K562 (cell line): Measurements from ENCODE around the gene AQP11. TPM values are rescaled to one million over a fixed set of nuclear protein-coding genes. Genes with fewer than 3 reads are reported as not detected.

Source experiments
- BRD9 ChIP-seq: fragments of 450-650 bp; IDR thresholded peaks from 2 replicates; pipeline ENCODE4 v1.6.1; 2018; ENCODE audit warnings: low read depth; ENCODE audit not compliant: partially characterized antibody
- CTBP1 ChIP-seq: fragments of 450-650 bp; IDR thresholded peaks from 2 replicates; pipeline ENCODE4 v1.6.1; 2016; ENCODE audit warnings: borderline replicate concordance
- DDX20 ChIP-seq: fragments of 450-650 bp; IDR thresholded peaks from 2 replicates; pipeline ENCODE4 v1.6.1; 2016; ENCODE audit warnings: missing genetic modification characterization, low read depth, mild to moderate bottlenecking, missing compliant biosample characterization, moderate library complexity
- EP300 ChIP-seq: IDR thresholded peaks from 2 replicates; pipeline ENCODE4 v1.6.1; 2012; ENCODE audit warnings: low read length, improper control_type of control experiment
- ETV6 ChIP-seq, 3 experiments: fragments of 150-350 bp in 1 of 3; sonication (generic) in 1 of 3; formaldehyde crosslinking in 1 of 3; IDR thresholded peaks; 2 replicates each; pipeline versions ENCODE4 v1.6.1 to v1.8.0; 2014 to 2022; ENCODE audit warnings: borderline replicate concordance in 2 of 3, low read depth in 2 of 3, antibody characterized with exemption in 1 of 3, low read length in 1 of 3, mild to moderate bottlenecking in 1 of 3, missing genetic modification reagents in 1 of 3
- KHSRP ChIP-seq: fragments of 450-650 bp; IDR thresholded peaks from 2 replicates; pipeline ENCODE4 v1.6.1; 2017
- PCBP1 ChIP-seq: fragments of 200-400 bp; formaldehyde crosslinking; IDR thresholded peaks from 2 replicates; pipeline ENCODE4 v1.6.1; 2018; ENCODE audit warnings: mild to moderate bottlenecking, low read depth, low read length; ENCODE audit not compliant: poor library complexity, severe bottlenecking
- PTBP1 ChIP-seq: fragments of 200-400 bp; formaldehyde crosslinking; IDR thresholded peaks from 2 replicates; pipeline ENCODE4 v1.6.1; 2017; ENCODE audit warnings: low read depth, low read length
- RUNX1 ChIP-seq: sonication (generic); IDR thresholded peaks from 2 replicates; pipeline ENCODE4 v1.6.1; 2016; ENCODE audit warnings: antibody characterized with exemption, low read depth
- SIN3B ChIP-seq: fragments of 450-650 bp; IDR thresholded peaks from 2 replicates; pipeline ENCODE4 v1.6.1; 2017; ENCODE audit warnings: low read depth, mild to moderate bottlenecking, moderate library complexity
- ZBTB7A ChIP-seq: IDR thresholded peaks from 2 replicates; pipeline ENCODE4 v1.6.1; 2011; ENCODE audit warnings: low read depth, mild to moderate bottlenecking, low read length, moderate library complexity, borderline replicate concordance; ENCODE audit not compliant: control insufficient read depth
- ZFP36 ChIP-seq: fragments of 150-350 bp; IDR thresholded peaks from 2 replicates; pipeline ENCODE4 v1.6.1; 2018; ENCODE audit warnings: low read length, low read depth; ENCODE audit not compliant: partially characterized antibody
- ZNF3 ChIP-seq: fragments of 250-450 bp; sonication (Bioruptor Pico); IDR thresholded peaks from 2 replicates; pipeline ENCODE4 v1.5.0; 2021; ENCODE audit warnings: mild to moderate bottlenecking, moderate library complexity
- ZNF57 ChIP-seq: fragments of 450-650 bp; formaldehyde crosslinking; IDR thresholded peaks from 2 replicates; pipeline ENCODE4 v1.4.0; 2020; ENCODE audit warnings: mild to moderate bottlenecking, moderate library complexity
- ZNF785 ChIP-seq: fragments of 250-450 bp; sonication (Bioruptor Pico); IDR thresholded peaks from 2 replicates; pipeline ENCODE4 v1.4.0; 2020; ENCODE audit warnings: mild to moderate bottlenecking
- polyA plus RNA-seq, 8 experiments: library from polyadenylated mRNA; depleted of rRNA in 4 of 8; stranded (reverse) in 5 of 8; unstranded in 3 of 8; fragments of >200 nt; fragmentation: Nextera tagmentation in 2 of 8; fragmentation: Illumina TruSeq in 1 of 8; extraction: Ambion mirVana in 2 of 8; extraction: Trizol in 1 of 8; gene quantifications; 2 replicates each; pipeline versions ENCODE4 v1.2.1 to v1.2.3, GENCODE V29; 2011 to 2014; ENCODE audit warnings: inconsistent platforms in 1 of 8, missing spikeins in 1 of 8
- total RNA-seq, 7 experiments: library from RNA; depleted of rRNA in 6 of 7; stranded (reverse); fragments of >200 nt in 6 of 7; fragmentation: Illumina TruSeq in 2 of 7; extraction: Trizol in 2 of 7; gene quantifications; 2 replicates each; pipeline versions ENCODE4 v1.2.1 to v1.2.3, GENCODE V29; 2011 to 2021; ENCODE audit warnings: low replicate concordance in 1 of 7
- TF ChIP-seq, protein P1 (sequence below): sonication (generic); formaldehyde crosslinking; IDR thresholded peaks from 2 replicates; pipeline ENCODE4 v1.8.0; 2022; ENCODE audit warnings: mild to moderate bottlenecking, missing genetic modification reagents
- TF ChIP-seq, protein P2 (sequence below), 2 experiments: IDR thresholded peaks in 1 of 2; conservative IDR thresholded peaks in 1 of 2; 2 replicates each; pipeline ENCODE4 v1.6.1; 2016; ENCODE audit warnings: low read depth in 2 of 2, mild to moderate bottlenecking in 1 of 2, missing compliant biosample characterization in 1 of 2, missing genetic modification characterization in 1 of 2, moderate library complexity in 1 of 2
- TF ChIP-seq, protein P3 (sequence below): fragments of 450-650 bp; IDR thresholded peaks from 2 replicates; pipeline ENCODE4 v1.6.1; 2016; ENCODE audit warnings: mild to moderate bottlenecking

Gene AQP11
- total and polyA plus RNA-seq, 9 of the 15 experiments (the other 6 are each of a cell fraction or from before 2014, with no cell fraction given) = 0.09 to 1.0 (median 0.36) TPM

DNA sequence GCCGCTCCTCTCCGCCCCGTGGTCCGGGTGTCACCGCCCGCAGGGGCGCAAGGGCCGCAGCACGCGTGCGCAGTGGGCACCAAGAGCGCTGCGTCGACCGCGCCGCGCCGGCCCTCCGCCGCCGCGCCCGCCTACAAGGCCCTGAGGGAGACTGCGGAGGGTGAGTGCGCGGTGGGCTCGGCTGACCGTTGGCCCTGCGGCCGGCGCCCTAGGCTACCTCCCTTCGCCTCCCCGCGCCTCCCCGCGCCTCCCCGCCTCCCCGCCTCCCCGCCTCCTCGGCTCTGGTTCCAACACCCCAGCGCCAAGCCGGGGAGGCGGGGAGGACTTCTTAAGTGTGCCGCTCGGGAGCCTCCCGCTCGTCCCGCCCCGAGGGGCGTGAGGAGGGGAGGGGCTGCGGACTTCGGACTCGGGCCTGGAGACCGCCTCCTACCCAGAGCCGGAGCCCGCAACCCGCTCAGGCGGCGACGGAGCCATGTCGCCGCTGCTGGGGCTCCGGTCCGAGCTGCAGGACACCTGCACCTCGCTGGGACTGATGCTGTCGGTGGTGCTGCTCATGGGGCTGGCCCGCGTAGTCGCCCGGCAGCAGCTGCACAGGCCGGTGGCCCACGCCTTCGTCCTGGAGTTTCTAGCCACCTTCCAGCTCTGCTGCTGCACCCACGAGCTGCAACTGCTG lies at the start of gene AQP11 (continued):
- TF ChIP-seq ZFP36 (no peak), EP300 (no peak), ZNF785 (no peak), CTBP1 (peak; percentile 94), SIN3B (peak; percentile 30; the same call in 1 of the 2 replicates), ZBTB7A (peak; percentile 75; the same call in 1 of the 2 replicates), ZNF57 (CRISPR knock-in tag) (no peak), RUNX1 (no peak), BRD9 (no peak), ZNF3 (CRISPR knock-in tag) (no peak), PCBP1 (no peak), DDX20 (tag) (no peak), KHSRP (no peak), ETV6 (IDR thresholded peaks at IDR 0.05; ENCODE audit: borderline replicate concordance in 1 of 2, low read depth in 2 of 2, low read length in 1 of 2) (no peak), ETV6 (CRISPR knock-in tag; IDR thresholded peaks at IDR 0.05; ENCODE audit: borderline replicate concordance) (no peak), PTBP1 (no peak)
- TF ChIP-seq, protein P1, sequence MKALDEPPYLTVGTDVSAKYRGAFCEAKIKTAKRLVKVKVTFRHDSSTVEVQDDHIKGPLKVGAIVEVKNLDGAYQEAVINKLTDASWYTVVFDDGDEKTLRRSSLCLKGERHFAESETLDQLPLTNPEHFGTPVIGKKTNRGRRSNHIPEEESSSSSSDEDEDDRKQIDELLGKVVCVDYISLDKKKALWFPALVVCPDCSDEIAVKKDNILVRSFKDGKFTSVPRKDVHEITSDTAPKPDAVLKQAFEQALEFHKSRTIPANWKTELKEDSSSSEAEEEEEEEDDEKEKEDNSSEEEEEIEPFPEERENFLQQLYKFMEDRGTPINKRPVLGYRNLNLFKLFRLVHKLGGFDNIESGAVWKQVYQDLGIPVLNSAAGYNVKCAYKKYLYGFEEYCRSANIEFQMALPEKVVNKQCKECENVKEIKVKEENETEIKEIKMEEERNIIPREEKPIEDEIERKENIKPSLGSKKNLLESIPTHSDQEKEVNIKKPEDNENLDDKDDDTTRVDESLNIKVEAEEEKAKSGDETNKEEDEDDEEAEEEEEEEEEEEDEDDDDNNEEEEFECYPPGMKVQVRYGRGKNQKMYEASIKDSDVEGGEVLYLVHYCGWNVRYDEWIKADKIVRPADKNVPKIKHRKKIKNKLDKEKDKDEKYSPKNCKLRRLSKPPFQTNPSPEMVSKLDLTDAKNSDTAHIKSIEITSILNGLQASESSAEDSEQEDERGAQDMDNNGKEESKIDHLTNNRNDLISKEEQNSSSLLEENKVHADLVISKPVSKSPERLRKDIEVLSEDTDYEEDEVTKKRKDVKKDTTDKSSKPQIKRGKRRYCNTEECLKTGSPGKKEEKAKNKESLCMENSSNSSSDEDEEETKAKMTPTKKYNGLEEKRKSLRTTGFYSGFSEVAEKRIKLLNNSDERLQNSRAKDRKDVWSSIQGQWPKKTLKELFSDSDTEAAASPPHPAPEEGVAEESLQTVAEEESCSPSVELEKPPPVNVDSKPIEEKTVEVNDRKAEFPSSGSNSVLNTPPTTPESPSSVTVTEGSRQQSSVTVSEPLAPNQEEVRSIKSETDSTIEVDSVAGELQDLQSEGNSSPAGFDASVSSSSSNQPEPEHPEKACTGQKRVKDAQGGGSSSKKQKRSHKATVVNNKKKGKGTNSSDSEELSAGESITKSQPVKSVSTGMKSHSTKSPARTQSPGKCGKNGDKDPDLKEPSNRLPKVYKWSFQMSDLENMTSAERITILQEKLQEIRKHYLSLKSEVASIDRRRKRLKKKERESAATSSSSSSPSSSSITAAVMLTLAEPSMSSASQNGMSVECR (CRISPR knock-in tag) = no peak; the same call in 1 of the 2 replicates
- TF ChIP-seq, protein P2, sequence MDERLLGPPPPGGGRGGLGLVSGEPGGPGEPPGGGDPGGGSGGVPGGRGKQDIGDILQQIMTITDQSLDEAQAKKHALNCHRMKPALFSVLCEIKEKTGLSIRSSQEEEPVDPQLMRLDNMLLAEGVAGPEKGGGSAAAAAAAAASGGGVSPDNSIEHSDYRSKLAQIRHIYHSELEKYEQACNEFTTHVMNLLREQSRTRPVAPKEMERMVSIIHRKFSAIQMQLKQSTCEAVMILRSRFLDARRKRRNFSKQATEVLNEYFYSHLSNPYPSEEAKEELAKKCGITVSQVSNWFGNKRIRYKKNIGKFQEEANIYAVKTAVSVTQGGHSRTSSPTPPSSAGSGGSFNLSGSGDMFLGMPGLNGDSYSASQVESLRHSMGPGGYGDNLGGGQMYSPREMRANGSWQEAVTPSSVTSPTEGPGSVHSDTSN (CRISPR knock-in tag; IDR thresholded peaks at IDR 0.05; ENCODE audit: low read depth) = no peak
- TF ChIP-seq, protein P2 (tag; conservative IDR thresholded peaks at IDR 0.05; ENCODE audit: low read depth) = no peak
- TF ChIP-seq, protein P3, sequence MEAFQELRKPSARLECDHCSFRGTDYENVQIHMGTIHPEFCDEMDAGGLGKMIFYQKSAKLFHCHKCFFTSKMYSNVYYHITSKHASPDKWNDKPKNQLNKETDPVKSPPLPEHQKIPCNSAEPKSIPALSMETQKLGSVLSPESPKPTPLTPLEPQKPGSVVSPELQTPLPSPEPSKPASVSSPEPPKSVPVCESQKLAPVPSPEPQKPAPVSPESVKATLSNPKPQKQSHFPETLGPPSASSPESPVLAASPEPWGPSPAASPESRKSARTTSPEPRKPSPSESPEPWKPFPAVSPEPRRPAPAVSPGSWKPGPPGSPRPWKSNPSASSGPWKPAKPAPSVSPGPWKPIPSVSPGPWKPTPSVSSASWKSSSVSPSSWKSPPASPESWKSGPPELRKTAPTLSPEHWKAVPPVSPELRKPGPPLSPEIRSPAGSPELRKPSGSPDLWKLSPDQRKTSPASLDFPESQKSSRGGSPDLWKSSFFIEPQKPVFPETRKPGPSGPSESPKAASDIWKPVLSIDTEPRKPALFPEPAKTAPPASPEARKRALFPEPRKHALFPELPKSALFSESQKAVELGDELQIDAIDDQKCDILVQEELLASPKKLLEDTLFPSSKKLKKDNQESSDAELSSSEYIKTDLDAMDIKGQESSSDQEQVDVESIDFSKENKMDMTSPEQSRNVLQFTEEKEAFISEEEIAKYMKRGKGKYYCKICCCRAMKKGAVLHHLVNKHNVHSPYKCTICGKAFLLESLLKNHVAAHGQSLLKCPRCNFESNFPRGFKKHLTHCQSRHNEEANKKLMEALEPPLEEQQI = no peak
